Activated CD8-positive, alpha-beta memory T cell treated with anti-CD3 and anti-CD28 coated beads, Interleukin-2, amount 50 U/mL, for 1 hour (primary cell): Measurements from ENCODE around the gene NTHL1.
"Not testable (repeated sequence)": the region's sequence is repeated elsewhere in the genome, so short reads cannot be mapped to it uniquely, and the experiment has no call there.

Experiments
- DNase-seq: peaks from one replicate; pipeline ENCODE4 v3.0.0-alpha.2; 2020; ENCODE audit errors: extremely low read depth

NTHL1 gene

GRCh38 chr16:2028146-2028545 lies 19.5 kb downstream of the NTHL1 start:
- no peak for DNase-seq

- DNase-seq, result no peak
Measured at GRCh38 chr16:2027024-2028010, 20.3 kb downstream of the NTHL1 start.

GRCh38 chr16:2026461-2027023 lies 21.1 kb downstream of the NTHL1 start, which contains the start of gene NHERF2:
NHERF2 (plus strand) TSS chr16:2026902; CDS start chr16:2027006, 104 bp downstream.
- DNase-seq, result no peak

- DNase-seq, result no peak
Measured at GRCh38 chr16:2025878-2026460, 21.7 kb downstream of the NTHL1 start.

- DNase-seq, result no peak
Measured at GRCh38 chr16:2025251-2025650, 22.4 kb downstream of the NTHL1 start.

- no peak for DNase-seq
Measured at GRCh38 chr16:2024032-2024420, 23.6 kb downstream of the NTHL1 start.

- DNase-seq, result peak; percentile 69
Measured at GRCh38 chr16:2023092-2024031, 24.3 kb downstream of the NTHL1 start.

- no peak for DNase-seq
Measured at GRCh38 chr16:2022723-2023091, 24.9 kb downstream of the NTHL1 start.

GRCh38 chr16:2019921-2020831 lies 27.5 kb downstream of the NTHL1 start:
- DNase-seq, result no peak

- no peak for DNase-seq
Measured at GRCh38 chr16:2019518-2019920, 28.1 kb downstream of the NTHL1 start, which contains the start of gene NPW. NPW (plus strand) TSS chr16:2019785.

GRCh38 chr16:2016407-2016922 lies 31.2 kb downstream of the NTHL1 start:
- no peak for DNase-seq

- no peak for DNase-seq
Measured at GRCh38 chr16:2015947-2016208, 31.8 kb downstream of the NTHL1 start.

- no peak for DNase-seq
Measured at GRCh38 chr16:2015117-2015946, 32.3 kb downstream of the NTHL1 start.

GRCh38 chr16:2013527-2013926 lies 34.1 kb downstream of the NTHL1 start:
- DNase-seq, result no peak

GRCh38 chr16:2011726-2012125 lies 35.9 kb downstream of the NTHL1 start:
- not testable (repeated sequence) for DNase-seq

- DNase-seq, result no peak
Measured at GRCh38 chr16:2009791-2010510, 37.7 kb downstream of the NTHL1 start, which contains the start of gene ZNF598. ZNF598 (minus strand) TSS chr16:2009821.

- DNase-seq, result no peak
Measured at GRCh38 chr16:2009164-2009711, 38.4 kb downstream of the NTHL1 start.

GRCh38 chr16:2008631-2009163 lies 38.9 kb downstream of the NTHL1 start:
- no peak for DNase-seq
